NB4 (cell line): ENCODE results near the gene GOLGA6B.

Experiments
- CTCF ChIP-seq: IDR thresholded peaks from one replicate; pipeline ENCODE4 v1.5.1; 2012; ENCODE audit warnings: low read depth, low read length
- POLR2A ChIP-seq: IDR thresholded peaks from 2 replicates; pipeline ENCODE4 v1.6.1; 2011; ENCODE audit warnings: mild to moderate bottlenecking; ENCODE audit not compliant: insufficient read length; ENCODE audit errors: extremely low read depth
- TF ChIP-seq, protein P1 (sequence below): IDR thresholded peaks from 2 replicates; pipeline ENCODE4 v1.6.1; 2011; ENCODE audit warnings: low read depth, low read length

DNA sequence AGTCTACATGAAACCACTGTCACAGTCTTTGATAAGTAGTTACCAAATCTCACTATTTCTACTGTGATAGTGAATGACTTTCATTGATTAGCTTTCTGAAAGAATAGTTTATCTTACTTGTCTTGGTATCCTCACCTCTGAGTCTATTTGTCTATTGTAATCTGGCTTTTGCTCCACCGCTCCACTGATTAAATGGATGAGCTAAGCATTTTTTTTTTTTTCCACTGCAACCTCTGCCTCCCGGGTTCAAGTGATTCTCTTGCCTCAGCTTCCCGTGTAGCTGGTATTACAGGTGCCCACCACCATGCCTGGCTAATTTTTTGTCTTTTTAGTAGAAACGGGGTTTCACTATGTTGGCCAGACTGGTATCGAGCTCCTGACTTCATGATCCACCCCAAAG lies 44.4 kb downstream of the GOLGA6B start:
- no peak for TF ChIP-seq CTCF
- TF ChIP-seq, protein P1, sequence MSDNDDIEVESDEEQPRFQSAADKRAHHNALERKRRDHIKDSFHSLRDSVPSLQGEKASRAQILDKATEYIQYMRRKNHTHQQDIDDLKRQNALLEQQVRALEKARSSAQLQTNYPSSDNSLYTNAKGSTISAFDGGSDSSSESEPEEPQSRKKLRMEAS = no peak
- TF ChIP-seq POLR2A = no peak
